Measurements from ENCODE around the gene USP1. TPM values are rescaled to one million over a fixed set of nuclear protein-coding genes. Genes with fewer than 3 reads are reported as not detected.

Gene USP1
- total and polyA plus RNA-seq, 10 of the 15 experiments (the other 5 are each of a cell fraction or from before 2014, with no cell fraction given): 25.6 to 77.9 (median 48.1) TPM

- no peak for TF ChIP-seq CTCF (IDR thresholded peaks at IDR 0.05 in 2 of 3, conservative IDR thresholded peaks at IDR 0.05 in 1 of 3; ENCODE audit: control insufficient read depth in 2 of 3, extremely low read depth in 1 of 3, insufficient read depth in 1 of 3, low read depth in 3 of 3, low read length in 3 of 3)
- TF ChIP-seq CEBPB (IDR thresholded peaks at IDR 0.05; ENCODE audit: borderline replicate concordance in 1 of 2, low read depth in 2 of 2, low read length in 2 of 2): no peak
- TF ChIP-seq JUND (IDR thresholded peaks at IDR 0.05; ENCODE audit: low read depth, low read length): no peak
- no peak for TF ChIP-seq PRDM15 (CRISPR knock-in tag; IDR thresholded peaks at IDR 0.05)
- peak; percentile 97 for TF ChIP-seq LARP7 (IDR thresholded peaks at IDR 0.05)
- no peak for TF ChIP-seq ZNF24 (IDR thresholded peaks at IDR 0.05)
- no peak for TF ChIP-seq REST (IDR thresholded peaks at IDR 0.05; ENCODE audit: low read depth, low read length)
- peak; percentile 97 for TF ChIP-seq SP1 (IDR thresholded peaks at IDR 0.05; ENCODE audit: low read depth, low read length)
- 0 out of 2 replicates have a peak, but pooled peaks have one; percentile 38 for TF ChIP-seq CREB1 (IDR thresholded peaks at IDR 0.05; ENCODE audit: low read depth)
- TF ChIP-seq ZBTB11 (CRISPR knock-in tag; IDR thresholded peaks at IDR 0.05): no peak
- peak; percentile 77 for TF ChIP-seq IRF3 (IDR thresholded peaks at IDR 0.05)
- peak; percentile 57; the same call in 1 of the 2 replicates for TF ChIP-seq HDGF (IDR thresholded peaks at IDR 0.05)
- peak; percentile 54; the same call in 1 of the 2 replicates for TF ChIP-seq ELK1 (IDR thresholded peaks at IDR 0.05; ENCODE audit: low read depth, low read length)
These were observed at the start of gene USP1 (continued) for GRCh38 chr1:62436466-62437272.
